Activated effector memory CD4-positive, alpha-beta T cell treated with anti-CD3 and anti-CD28 coated beads, Interleukin-2, amount 50 U/mL, for 16 hours (primary cell): ENCODE results near the gene PTGDS.
A peak's percentile ranks its signal among the peaks of the same experiment; 100 is the strongest.

Experiments
- DNase-seq: peaks from one replicate; pipeline ENCODE4 v3.0.0-alpha.2; 2020

Gene PTGDS

GRCh38 chr9:136977223-136977622 is at the start of gene PTGDS:
Gene PTGDS, plus strand, starts transcription at chr9:136977504. Its CDS starts 75 bp downstream, at chr9:136977579.
- no peak for DNase-seq

GRCh38 chr9:136928591-136928990 is 48.7 kb upstream of the PTGDS start:
- no peak for DNase-seq

- DNase-seq = no peak
Measured at GRCh38 chr9:136930014-136930413, 47.3 kb upstream of the PTGDS start.

GRCh38 chr9:136931611-136932130 is 45.6 kb upstream of the PTGDS start:
- DNase-seq = no peak

- no peak for DNase-seq
Measured at GRCh38 chr9:136934277-136934676, 43.0 kb upstream of the PTGDS start.

- DNase-seq = no peak
Measured at GRCh38 chr9:136935651-136936050, 41.7 kb upstream of the PTGDS start.

GRCh38 chr9:136936645-136937170 is 40.6 kb upstream of the PTGDS start:
- DNase-seq = no peak

GRCh38 chr9:136937186-136938001 is 39.9 kb upstream of the PTGDS start:
- DNase-seq = no peak

- no peak for DNase-seq
Measured at GRCh38 chr9:136939431-136939995, 37.8 kb upstream of the PTGDS start.

- DNase-seq = no peak
Measured at GRCh38 chr9:136939996-136940525, 37.2 kb upstream of the PTGDS start.

- no peak for DNase-seq
Measured at GRCh38 chr9:136940526-136941230, 36.6 kb upstream of the PTGDS start.

GRCh38 chr9:136941231-136942111 is 35.8 kb upstream of the PTGDS start:
- no peak for DNase-seq

- DNase-seq = no peak
Measured at GRCh38 chr9:136942112-136942880, 35.0 kb upstream of the PTGDS start.

- DNase-seq = no peak
Measured at GRCh38 chr9:136942881-136943230, 34.4 kb upstream of the PTGDS start.

GRCh38 chr9:136943291-136944211 is 33.8 kb upstream of the PTGDS start:
- peak; percentile 79 for DNase-seq

- no peak for DNase-seq
Measured at GRCh38 chr9:136944212-136944518, 33.1 kb upstream of the PTGDS start.

- peak; percentile 98 for DNase-seq
Measured at GRCh38 chr9:136944519-136945332, 32.6 kb upstream of the PTGDS start, which contains the start of the genes C8G and FBXW5. Gene C8G, plus strand, starts transcription at chr9:136945243. Its CDS starts 78 bp downstream, at chr9:136945321. Gene FBXW5, minus strand, starts transcription at chr9:136944738. Its CDS starts 655 bp downstream, at chr9:136944083.

- DNase-seq = no peak
Measured at GRCh38 chr9:136945333-136946227, 31.7 kb upstream of the PTGDS start.
